GM19463 (cell line): ENCODE data around the gene ADM2.
"Not testable (repeated sequence)": the region's sequence is repeated elsewhere in the genome, so short reads cannot be mapped to it uniquely, and the experiment has no call there.

Experiments
- ATAC-seq: cut with Tn5 transposase; IDR thresholded peaks from one replicate; pipeline ENCODE4 v1.9.1; 2021; ENCODE audit warnings: mild to moderate bottlenecking, moderate library complexity; ENCODE audit not compliant: unreplicated experiment

The ADM2 gene

GRCh38 chr22:50533856-50534711, 52.7 kb downstream of the ADM2 start:
- ATAC-seq: not testable (repeated sequence)

DNA sequence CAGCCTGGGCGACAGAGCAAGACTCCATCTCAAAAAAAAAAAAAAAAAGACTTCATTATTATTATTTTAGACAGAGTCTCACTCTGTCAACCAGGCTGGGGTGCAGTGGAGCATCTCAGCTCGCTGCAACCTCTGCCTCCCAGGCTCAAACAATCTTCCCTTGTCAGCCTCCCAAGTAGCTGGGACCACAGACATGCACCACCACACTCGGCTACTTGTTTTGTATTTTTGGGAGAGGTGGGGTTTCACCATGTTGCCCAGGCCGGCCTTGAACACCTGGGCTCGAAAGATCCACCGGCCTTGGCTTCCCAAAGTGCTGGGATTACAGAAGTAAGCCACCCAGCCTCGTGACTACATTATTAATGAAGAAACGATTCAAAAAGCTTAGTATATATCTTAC, 53.8 kb downstream of the ADM2 start:
- ATAC-seq: no peak
